H9 (cell line): ENCODE measurements around the gene TPX2. TPM values are rescaled to one million over a fixed set of nuclear protein-coding genes. Genes with fewer than 3 reads are reported as not detected.
A peak's percentile ranks its signal among the peaks of the same experiment; 100 is the strongest.

Source experiments
- DNase-seq: peaks from one replicate; pipeline ENCODE4 v3.0.0-alpha.2; 2017
- H2AFZ ChIP-seq: one replicate; pipeline ENCODE4 v1.6.1; 2013; ENCODE audit warnings: mild to moderate bottlenecking, low read length, control low read depth, moderate library complexity
- H2AK5ac ChIP-seq: 2 replicates; pipeline ENCODE4 v1.6.1; 2013; ENCODE audit warnings: low read length, control low read depth, mixed read lengths; ENCODE audit not compliant: insufficient read length
- H2BK120ac ChIP-seq: one replicate; pipeline ENCODE4 v1.6.1; 2013; ENCODE audit warnings: low read depth, mild to moderate bottlenecking, low read length, control low read depth, inconsistent platforms; ENCODE audit not compliant: poor library complexity, severe bottlenecking
- H2BK12ac ChIP-seq: 2 replicates; pipeline ENCODE4 v1.6.1; 2013; ENCODE audit warnings: low read length, control low read depth, mixed read lengths, low read depth; ENCODE audit not compliant: insufficient read length
- H2BK15ac ChIP-seq: 2 replicates; pipeline ENCODE4 v1.6.1; 2013; ENCODE audit warnings: low read depth, low read length, control low read depth
- H2BK20ac ChIP-seq: one replicate; pipeline ENCODE4 v1.6.1; 2013; ENCODE audit warnings: low read depth, mild to moderate bottlenecking, low read length, control low read depth, inconsistent platforms; ENCODE audit not compliant: poor library complexity, severe bottlenecking
- H2BK5ac ChIP-seq: 2 replicates; pipeline ENCODE4 v1.6.1; 2013; ENCODE audit warnings: low read length, control low read depth, mixed read lengths; ENCODE audit not compliant: insufficient read length
- H3K14ac ChIP-seq: 2 replicates; pipeline ENCODE4 v1.6.1; 2013; ENCODE audit warnings: low read length, control low read depth; ENCODE audit not compliant: insufficient read depth
- H3K18ac ChIP-seq: 2 replicates; pipeline ENCODE4 v1.6.1; 2013; ENCODE audit warnings: low read depth, mild to moderate bottlenecking, mixed read lengths, low read length, control low read depth; ENCODE audit not compliant: insufficient read length
- H3K23ac ChIP-seq: 2 replicates; pipeline ENCODE4 v1.6.1; 2013; ENCODE audit warnings: low read length, control low read depth, mixed read lengths, low read depth; ENCODE audit not compliant: insufficient read length
- H3K23me2 ChIP-seq: 2 replicates; pipeline ENCODE4 v1.6.1; 2013; ENCODE audit warnings: low read depth, mild to moderate bottlenecking, mixed read lengths, low read length, control low read depth; ENCODE audit not compliant: insufficient read length, poor library complexity, severe bottlenecking
- H3K27ac ChIP-seq: 2 replicates; pipeline ENCODE4 v1.5.1; 2013; ENCODE audit warnings: low read length, control low read depth, mixed read lengths, low read depth; ENCODE audit not compliant: insufficient read length
- H3K27me3 ChIP-seq: 2 replicates; pipeline ENCODE4 v1.6.1; 2013; ENCODE audit warnings: low read length, control low read depth, inconsistent platforms; ENCODE audit not compliant: insufficient read depth
- H3K4ac ChIP-seq: 2 replicates; pipeline ENCODE4 v1.6.1; 2013; ENCODE audit warnings: low read depth, mild to moderate bottlenecking, control low read depth, inconsistent platforms, low read length, moderate library complexity
- H3K4me1 ChIP-seq: 2 replicates; pipeline ENCODE4 v1.6.1; 2013; ENCODE audit warnings: low read length, control low read depth, inconsistent platforms; ENCODE audit not compliant: insufficient read depth
- H3K4me2 ChIP-seq: 2 replicates; pipeline ENCODE4 v1.6.1; 2013; ENCODE audit warnings: low read length, control low read depth, mixed read lengths; ENCODE audit not compliant: insufficient read length, insufficient read depth
- H3K56ac ChIP-seq: 2 replicates; pipeline ENCODE4 v1.6.1; 2013; ENCODE audit warnings: low read depth, mild to moderate bottlenecking, mixed read lengths, low read length, control low read depth; ENCODE audit not compliant: insufficient read length
- H3K79me1 ChIP-seq: 2 replicates; pipeline ENCODE4 v1.6.1; 2013; ENCODE audit warnings: low read depth, mild to moderate bottlenecking, moderate library complexity, low read length, control low read depth, inconsistent platforms; ENCODE audit not compliant: insufficient read depth, poor library complexity, severe bottlenecking
- H3K79me2 ChIP-seq: 2 replicates; pipeline ENCODE4 v1.6.1; 2013; ENCODE audit warnings: low read length, control low read depth, inconsistent platforms; ENCODE audit not compliant: insufficient read depth
- H3K9ac ChIP-seq: 2 replicates; pipeline ENCODE4 v1.6.1; 2013; ENCODE audit warnings: low read length, control low read depth, mixed read lengths; ENCODE audit not compliant: insufficient read length; ENCODE audit errors: extremely low read depth
- H3K9me3 ChIP-seq: one replicate; pipeline ENCODE4 v1.6.1; 2013; ENCODE audit warnings: low read depth, low read length, inconsistent platforms; ENCODE audit not compliant: control insufficient read depth
- H3T11ph ChIP-seq: one replicate; pipeline ENCODE4 v1.6.1; 2013; ENCODE audit warnings: mild to moderate bottlenecking, low read length, control low read depth, inconsistent platforms
- H4K20me1 ChIP-seq: one replicate; pipeline ENCODE4 v1.6.1; 2013; ENCODE audit not compliant: control insufficient read depth, insufficient read length, insufficient read depth
- H4K5ac ChIP-seq: 2 replicates; pipeline ENCODE4 v1.6.1; 2013; ENCODE audit warnings: low read depth, mild to moderate bottlenecking, mixed read lengths, low read length, control low read depth; ENCODE audit not compliant: insufficient read length
- H4K8ac ChIP-seq: replicated peaks from 2 replicates; pipeline ENCODE4 v1.6.1; 2013; ENCODE audit warnings: low read length, control low read depth, mixed read lengths, low read depth; ENCODE audit not compliant: insufficient read length
- H4K91ac ChIP-seq: 2 replicates; pipeline ENCODE4 v1.6.1; 2013; ENCODE audit warnings: low read depth, mild to moderate bottlenecking, moderate library complexity, mixed read lengths, low read length, control low read depth; ENCODE audit not compliant: insufficient read length
- H3K27ac Mint-ChIP-seq, 3 experiments: 2 replicates in 2 of 3; 3 replicates in 1 of 3; pipeline ENCODE4 v1.8.0; 2020 to 2021; ENCODE audit warnings: mixed read lengths in 3 of 3, mild to moderate bottlenecking in 1 of 3, moderate library complexity in 1 of 3
- H3K27me3 Mint-ChIP-seq: 2 replicates; pipeline ENCODE4 v1.8.0; 2021; ENCODE audit warnings: low read depth, mild to moderate bottlenecking, moderate library complexity, mixed read lengths
- H3K36me3 Mint-ChIP-seq, 3 experiments: 2 replicates in 2 of 3; 3 replicates in 1 of 3; pipeline ENCODE4 v1.8.0; 2020 to 2021; ENCODE audit warnings: low read depth in 3 of 3, mixed read lengths in 3 of 3; ENCODE audit not compliant: insufficient read depth in 1 of 3
- H3K4me1 Mint-ChIP-seq, 2 experiments: 2 replicates each; pipeline ENCODE4 v1.8.0; 2020; ENCODE audit warnings: mixed read lengths in 2 of 2
- H3K4me3 Mint-ChIP-seq, 2 experiments: 2 replicates in 1 of 2; 3 replicates in 1 of 2; pipeline ENCODE4 v1.8.0; 2020 to 2021; ENCODE audit warnings: mild to moderate bottlenecking in 2 of 2, mixed read lengths in 2 of 2, moderate library complexity in 1 of 2
- H3K9me3 Mint-ChIP-seq, 2 experiments: 2 replicates in 1 of 2; 3 replicates in 1 of 2; pipeline ENCODE4 v1.8.0; 2020; ENCODE audit warnings: mild to moderate bottlenecking in 2 of 2, mixed read lengths in 2 of 2, moderate library complexity in 1 of 2
- CTCF ChIP-seq: fragments of 200-600 bp; sonication (generic); conservative IDR thresholded peaks from 3 replicates; pipeline ENCODE4 v1.8.0; 2021; ENCODE audit warnings: antibody characterized with exemption, mild to moderate bottlenecking
- WGBS: extraction: QIAGEN DNeasy Blood & Tissue Kit; methylation state at CpG from one replicate; pipeline ENCODE4 v1.1.7; 2013; ENCODE audit warnings: missing lambda C conversion rate, low lambda C conversion rate, mixed read lengths; ENCODE audit not compliant: insufficient read length; ENCODE audit errors: extremely low coverage; 5-methylcytosine and 5-hydroxymethylcytosine counted together
- total RNA-seq: library from RNA; stranded (reverse); gene quantifications from 2 replicates; pipeline ENCODE4 v1.2.1, GENCODE V29; 2021

TPX2 gene
- total RNA-seq, 1 experiment from 2014 or later = 161 TPM

DNA sequence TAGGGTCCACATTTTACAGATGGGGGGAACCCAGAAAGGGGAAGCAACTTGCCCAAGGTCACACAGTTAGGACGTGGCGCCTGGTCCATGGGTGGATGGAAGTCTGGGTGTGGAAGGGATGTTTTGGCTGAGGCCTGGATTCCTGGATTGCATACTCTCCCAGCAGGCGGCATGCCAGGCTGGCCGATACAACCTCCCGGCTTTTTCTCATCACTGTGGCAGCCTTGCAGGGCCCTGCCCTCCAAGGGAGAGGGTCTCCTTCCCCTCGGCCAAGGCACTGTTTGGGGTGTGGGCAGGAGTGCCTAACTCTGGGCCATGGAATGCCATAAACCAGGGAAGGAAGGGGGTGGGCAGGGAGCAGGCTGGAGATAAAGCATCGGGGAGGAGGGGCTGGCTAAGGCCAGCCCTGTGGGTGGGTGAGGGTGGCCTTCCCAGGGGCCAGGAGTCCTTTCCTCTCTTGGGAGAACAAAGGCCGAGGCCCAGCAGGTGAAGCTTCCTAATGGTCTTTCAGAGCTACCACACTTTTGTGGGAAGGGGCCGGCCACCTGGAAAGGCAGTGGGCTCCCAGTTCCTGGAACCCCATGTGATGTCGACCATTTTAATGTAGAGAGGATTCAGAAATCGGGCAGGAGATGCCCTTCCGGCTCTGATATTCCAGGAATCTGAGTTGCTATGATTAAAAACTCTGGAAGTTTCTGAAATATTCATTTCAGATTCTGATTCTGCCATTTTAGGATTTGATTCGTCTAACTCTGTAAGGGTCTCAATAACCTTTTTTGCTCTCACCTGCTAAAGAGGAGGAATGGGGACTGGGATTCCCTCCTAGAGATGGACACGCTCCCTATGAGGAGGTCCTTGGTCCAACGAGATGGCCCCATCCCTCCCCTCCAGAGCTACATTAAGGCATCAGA is 102.1 kb downstream of the TPX2 start:
- Histone ChIP-seq H2BK20ac (no peak overlapping the region), H3K4me1 (no peaks in the 10 kb centered on the region; the same call in 1 of the 2 replicates), H3T11ph (no peak overlapping the region), H3K18ac (no peak overlapping the region), H2BK5ac (no peak overlapping the region), H3K4ac (no peak overlapping the region), H4K20me1 (no peaks in the 10 kb centered on the region), H2BK120ac (no peak overlapping the region), H4K91ac (no peak overlapping the region), H3K23ac (no peak overlapping the region), H3K79me2 (no peaks in the 10 kb centered on the region), H2AFZ (no peak overlapping the region), H3K4me2 (no peak overlapping the region), H3K27me3 (no peaks in the 10 kb centered on the region), H2BK15ac (no peak overlapping the region), H3K79me1 (no peaks in the 10 kb centered on the region), H2BK12ac (no peak overlapping the region), H4K5ac (no peak overlapping the region), H3K56ac (no peak overlapping the region), H4K8ac (no peak overlapping the region), H3K9me3 (no peaks in the 10 kb centered on the region), H2AK5ac (no peak overlapping the region), H3K14ac (no peak overlapping the region), H3K27ac (no peak overlapping the region), H3K23me2 (no peaks in the 10 kb centered on the region), H3K9ac (no peak overlapping the region)
- no peaks in the 10 kb centered on the region; the same call in 1 of the 2 replicates for H3K27me3 Mint-ChIP-seq
- H3K9me3 Mint-ChIP-seq = no peaks in the 10 kb centered on the region
- H3K27ac Mint-ChIP-seq = peak overlapping the region in 1 of 3 experiments; percentile 38; a peak in 2 of 7 replicates
- peaks cover 35% of the 10 kb centered on the region in 2 experiments for H3K4me1 Mint-ChIP-seq
- TF ChIP-seq CTCF = no peak
- no peak for DNase-seq
- no peaks in the 10 kb centered on the region for H3K36me3 Mint-ChIP-seq
- no peak overlapping the region for H3K4me3 Mint-ChIP-seq
- WGBS = no CpG with 5 or more reads among the region's 15 CpGs
